ENCODE measurements around the gene GATC. TPM values are rescaled to one million over a fixed set of nuclear protein-coding genes. Genes with fewer than 3 reads are reported as not detected.

The GATC gene
- total and polyA plus RNA-seq, 7 experiments from 2014 or later = 14.4 to 30.6 (median 24.6) TPM

DNA sequence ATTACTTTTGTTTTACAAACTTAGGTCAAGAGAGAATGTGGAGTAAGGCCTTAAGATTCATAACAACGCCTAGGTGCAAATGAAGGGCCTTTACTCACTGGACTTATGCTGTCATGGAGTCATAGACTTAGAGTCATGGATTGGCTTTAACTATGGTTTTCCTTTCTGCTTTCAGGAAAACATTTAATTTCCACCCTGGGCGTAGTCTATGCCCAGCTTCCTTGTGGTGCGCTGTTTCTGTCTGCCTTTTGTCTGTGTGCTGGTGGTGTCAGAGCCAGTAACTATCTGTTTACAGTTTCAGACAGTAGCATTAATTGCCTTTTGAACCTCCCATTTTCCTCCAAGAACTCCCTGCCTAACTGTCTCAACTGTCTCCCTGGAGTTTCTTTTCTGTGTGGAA is 40.2 kb upstream of the GATC start:
- intact Hi-C loops (cut with micrococcal nuclease) = no loop called here
- H3K27me3 ChIP-seq (ENCODE audit: control insufficient read depth in 2 of 2, insufficient read depth in 2 of 2, low read length in 2 of 2) = no peaks in the 10 kb centered on the region
- no peaks in the 10 kb centered on the region for H3K36me3 ChIP-seq (ENCODE audit: control insufficient read depth in 2 of 3, insufficient read depth in 3 of 3, low read length in 3 of 3)
- POLR2A ChIA-PET = no interaction called here
- CTCF ChIA-PET = no interaction called here
- H3K9me3 ChIP-seq (ENCODE audit: control insufficient read depth in 2 of 3, low read length in 3 of 3) = no peaks in the 10 kb centered on the region
- ATAC-seq = no peak
- H3K27ac ChIP-seq (ENCODE audit: low read depth, low read length) = no peak overlapping the region
- Mint-ChIP-seq H3K27ac (no peak overlapping the region), H3K36me3 (no peaks in the 10 kb centered on the region), H3K4me1 (peaks cover 0 to 3% (median 0%) of the 10 kb centered on the region in 7 donors), H3K27me3 (peaks cover 0 to 11% (median 2%) of the 10 kb centered on the region in 5 donors), H3K4me3 (no peak overlapping the region), H3K9me3 (no peaks in the 10 kb centered on the region)
- H3K4me3 ChIP-seq (ENCODE audit: low read length) = no peak overlapping the region
- no peaks in the 10 kb centered on the region for H3K4me1 ChIP-seq (ENCODE audit: control insufficient read depth in 2 of 2, insufficient read depth in 2 of 2, low read length in 2 of 2)
- no peak for DNase-seq

DNA sequence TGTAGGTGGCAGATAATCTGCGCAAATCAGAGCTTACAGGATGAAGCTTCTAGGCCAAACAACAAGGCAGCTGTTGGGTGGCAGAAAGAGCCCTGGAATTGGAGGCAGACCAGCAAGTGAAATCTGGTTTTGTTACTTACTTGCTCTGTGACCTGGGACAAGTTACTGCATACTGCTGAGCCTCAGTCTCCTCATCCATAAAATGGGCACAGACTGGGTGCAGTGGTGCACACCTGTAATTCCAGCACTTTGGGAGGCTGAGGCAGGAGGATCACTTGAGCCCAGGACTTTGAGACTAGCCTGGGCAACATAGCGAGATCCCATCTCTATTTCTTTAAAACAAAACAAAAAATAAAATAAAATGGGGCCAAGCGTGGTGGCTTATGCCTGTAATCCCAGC is 39.7 kb upstream of the GATC start:
- no peaks in the 10 kb centered on the region for H3K9me3 ChIP-seq (ENCODE audit: control insufficient read depth in 2 of 3, low read length in 3 of 3)
- H3K4me1 ChIP-seq (ENCODE audit: control insufficient read depth in 2 of 2, insufficient read depth in 2 of 2, low read length in 2 of 2) = no peaks in the 10 kb centered on the region
- H3K4me3 ChIP-seq (ENCODE audit: low read length) = no peak overlapping the region
- DNase-seq (no peak), ATAC-seq (no peak)
- H3K27ac ChIP-seq (ENCODE audit: low read depth, low read length) = no peak overlapping the region
- no peak overlapping the region for H3K27ac Mint-ChIP-seq
- ChIA-PET CTCF (no interaction called here), POLR2A (no interaction called here)
- intact Hi-C loops (cut with micrococcal nuclease) = no loop called here
- no peak overlapping the region for H3K4me3 Mint-ChIP-seq
- peaks cover 0 to 3% (median 0%) of the 10 kb centered on the region in 7 donors for H3K4me1 Mint-ChIP-seq
- no peaks in the 10 kb centered on the region for H3K36me3 Mint-ChIP-seq
- H3K9me3 Mint-ChIP-seq = no peaks in the 10 kb centered on the region
- H3K36me3 ChIP-seq (ENCODE audit: control insufficient read depth in 2 of 3, insufficient read depth in 3 of 3, low read length in 3 of 3) = no peaks in the 10 kb centered on the region
- H3K27me3 ChIP-seq (ENCODE audit: control insufficient read depth in 2 of 2, insufficient read depth in 2 of 2, low read length in 2 of 2) = no peaks in the 10 kb centered on the region
- H3K27me3 Mint-ChIP-seq = peaks cover 0 to 11% (median 2%) of the 10 kb centered on the region in 5 donors

DNA sequence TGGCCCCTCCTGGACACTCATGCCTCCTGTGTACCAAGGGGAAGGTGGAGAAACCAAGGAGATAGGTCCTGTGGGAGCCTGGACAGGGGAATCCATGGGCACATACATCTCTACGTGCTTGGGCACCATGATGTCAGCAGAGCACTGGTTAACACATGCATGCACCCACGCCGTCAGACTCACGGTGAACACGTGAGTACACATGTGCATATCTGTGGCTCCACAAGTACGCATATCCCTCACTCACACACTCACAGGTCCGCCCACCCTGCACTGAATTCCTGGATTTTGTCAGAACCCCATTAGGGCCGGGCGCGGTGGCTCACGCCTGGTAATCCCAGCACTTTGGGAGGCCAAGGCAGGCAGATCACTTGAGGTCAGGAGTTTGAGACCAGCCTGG is 37.5 kb upstream of the GATC start:
- H3K27me3 ChIP-seq (ENCODE audit: control insufficient read depth in 2 of 2, insufficient read depth in 2 of 2, low read length in 2 of 2) = no peaks in the 10 kb centered on the region
- CTCF ChIA-PET = no interaction called here
- no peaks in the 10 kb centered on the region for H3K4me1 ChIP-seq (ENCODE audit: control insufficient read depth in 2 of 2, insufficient read depth in 2 of 2, low read length in 2 of 2)
- ATAC-seq (no peak), DNase-seq (no peak)
- H3K27ac Mint-ChIP-seq = no peak overlapping the region
- H3K36me3 Mint-ChIP-seq = no peaks in the 10 kb centered on the region
- no peak overlapping the region for H3K27ac ChIP-seq (ENCODE audit: low read depth, low read length)
- no peak overlapping the region for H3K4me3 Mint-ChIP-seq
- H3K9me3 Mint-ChIP-seq = no peaks in the 10 kb centered on the region
- H3K27me3 Mint-ChIP-seq = peaks cover 0 to 5% (median 3%) of the 10 kb centered on the region in 5 donors
- H3K9me3 ChIP-seq (ENCODE audit: control insufficient read depth in 2 of 3, low read length in 3 of 3) = no peaks in the 10 kb centered on the region
- POLR2A ChIA-PET = no interaction called here
- H3K36me3 ChIP-seq (ENCODE audit: control insufficient read depth in 2 of 3, insufficient read depth in 3 of 3, low read length in 3 of 3) = no peaks in the 10 kb centered on the region
- H3K4me3 ChIP-seq (ENCODE audit: low read length) = no peak overlapping the region
- intact Hi-C loops (cut with micrococcal nuclease) = no loop called here
- peaks cover 0 to 3% (median 0%) of the 10 kb centered on the region in 7 donors for H3K4me1 Mint-ChIP-seq

- CTCF ChIA-PET = no interaction called here
- intact Hi-C loops (cut with micrococcal nuclease) = no loop called here
- H3K27ac ChIP-seq (ENCODE audit: low read depth, low read length) = no peak overlapping the region
These were observed 33.8 kb upstream of the GATC start for GRCh38 chr12:120412421-120412820.

GRCh38 chr12:120413901-120414695 is 32.1 kb upstream of the GATC start:
- ChIA-PET CTCF (no interaction called here), POLR2A (no interaction called here)
- H3K4me1 Mint-ChIP-seq = no peaks in the 10 kb centered on the region
- Histone ChIP-seq H3K36me3 (ENCODE audit: control insufficient read depth in 2 of 3, insufficient read depth in 3 of 3, low read length in 3 of 3) (no peaks in the 10 kb centered on the region), H3K27ac (ENCODE audit: low read depth, low read length) (no peak overlapping the region), H3K4me3 (ENCODE audit: low read length) (no peak overlapping the region), H3K4me1 (ENCODE audit: control insufficient read depth in 2 of 2, insufficient read depth in 2 of 2, low read length in 2 of 2) (no peaks in the 10 kb centered on the region), H3K9me3 (ENCODE audit: control insufficient read depth in 2 of 3, low read length in 3 of 3) (no peaks in the 10 kb centered on the region), H3K27me3 (ENCODE audit: control insufficient read depth in 2 of 2, insufficient read depth in 2 of 2, low read length in 2 of 2) (no peaks in the 10 kb centered on the region)
- no peaks in the 10 kb centered on the region for H3K36me3 Mint-ChIP-seq
- no peaks in the 10 kb centered on the region for H3K9me3 Mint-ChIP-seq
- peaks cover 0 to 12% (median 5%) of the 10 kb centered on the region in 5 donors for H3K27me3 Mint-ChIP-seq
- ATAC-seq (no peak), DNase-seq (no peak)
- H3K4me3 Mint-ChIP-seq = no peak overlapping the region
- H3K27ac Mint-ChIP-seq = peak overlapping the region in 1 of 9 donors; percentile 36
- intact Hi-C loops (cut with micrococcal nuclease) = no loop called here

More at GRCh38 chr12:120412421-120412820, 33.8 kb upstream of the GATC start:
- no peaks in the 10 kb centered on the region for H3K4me1 Mint-ChIP-seq
- peaks cover 0 to 9% (median 5%) of the 10 kb centered on the region in 5 donors for H3K27me3 Mint-ChIP-seq
- H3K4me3 Mint-ChIP-seq = no peak overlapping the region
- DNase-seq (no peak), ATAC-seq (no peak)
- Histone ChIP-seq H3K27me3 (ENCODE audit: control insufficient read depth in 2 of 2, insufficient read depth in 2 of 2, low read length in 2 of 2) (no peaks in the 10 kb centered on the region), H3K36me3 (ENCODE audit: control insufficient read depth in 2 of 3, insufficient read depth in 3 of 3, low read length in 3 of 3) (no peaks in the 10 kb centered on the region), H3K4me3 (ENCODE audit: low read length) (no peak overlapping the region), H3K4me1 (ENCODE audit: control insufficient read depth in 2 of 2, insufficient read depth in 2 of 2, low read length in 2 of 2) (no peaks in the 10 kb centered on the region), H3K9me3 (ENCODE audit: control insufficient read depth in 2 of 3, low read length in 3 of 3) (no peaks in the 10 kb centered on the region)
- POLR2A ChIA-PET = no interaction called here
- no peaks in the 10 kb centered on the region for H3K9me3 Mint-ChIP-seq
- H3K36me3 Mint-ChIP-seq = no peaks in the 10 kb centered on the region
- no peak overlapping the region for H3K27ac Mint-ChIP-seq

- Mint-ChIP-seq H3K4me3 (no peak overlapping the region), H3K27me3 (peaks cover 0 to 12% (median 5%) of the 10 kb centered on the region in 5 donors), H3K27ac (no peak overlapping the region), H3K36me3 (no peaks in the 10 kb centered on the region), H3K9me3 (no peaks in the 10 kb centered on the region), H3K4me1 (peaks cover 0 to 2% (median 0%) of the 10 kb centered on the region in 7 donors)
- DNase-seq (no peak), ATAC-seq (no peak)
- no peaks in the 10 kb centered on the region for H3K27me3 ChIP-seq (ENCODE audit: control insufficient read depth in 2 of 2, insufficient read depth in 2 of 2, low read length in 2 of 2)
- H3K36me3 ChIP-seq (ENCODE audit: control insufficient read depth in 2 of 3, insufficient read depth in 3 of 3, low read length in 3 of 3) = no peaks in the 10 kb centered on the region
- ChIA-PET POLR2A (interaction anchor here (1.0 kb wide), 1 partner anchor 13 kb away, joined by 3 read pairs; no protein-coding TSS in a partner anchor), CTCF (no interaction called here)
- H3K27ac ChIP-seq (ENCODE audit: low read depth, low read length) = no peak overlapping the region
- H3K9me3 ChIP-seq (ENCODE audit: control insufficient read depth in 2 of 3, low read length in 3 of 3) = no peaks in the 10 kb centered on the region
- intact Hi-C loops (cut with micrococcal nuclease) = no loop called here
- H3K4me1 ChIP-seq (ENCODE audit: control insufficient read depth in 2 of 2, insufficient read depth in 2 of 2, low read length in 2 of 2) = no peaks in the 10 kb centered on the region
- no peak overlapping the region for H3K4me3 ChIP-seq (ENCODE audit: low read length)
These were observed 29.6 kb upstream of the GATC start for GRCh38 chr12:120416490-120417216.
